ENCODE measurements around the gene KCNK7. TPM values are rescaled to one million over a fixed set of nuclear protein-coding genes. Genes with fewer than 3 reads are reported as not detected.

KCNK7 gene
- total RNA-seq, 2 experiments from 2014 or later = 0.27 to 0.37 TPM

GRCh38 chr11:65576867-65577755 lies 18.5 kb downstream of the KCNK7 start:
- intact Hi-C loops (cut with DNase I, micrococcal nuclease) = loop anchor here in 1 of 2 experiments (5.0 kb wide), 1 partner anchor 85 kb away; the partner anchor contains the start of gene RELA
- Mint-ChIP-seq H3K9me3 (ENCODE audit: low read depth) (no peaks in the 10 kb centered on the region), H3K4me1 (peaks cover 37% of the 10 kb centered on the region), H3K4me3 (peak overlapping the region; percentile 90), H3K27me3 (no peaks in the 10 kb centered on the region), H3K27ac (peak overlapping the region; percentile 77), H3K36me3 (ENCODE audit: low read depth) (peaks cover 46% of the 10 kb centered on the region)
- POLR2A ChIA-PET = interaction anchor here (0.5 to 1.0 kb wide), 4 partner anchors 11 to 86 kb away, joined by 3 read pairs; partner anchors contain the start of gene RELA
- DNase-seq (peak; percentile 73), ATAC-seq (peak; percentile 21)
- CTCF ChIA-PET = interaction anchor here (0.6 to 3.6 kb wide), 7 partner anchors 10 to 215 kb away, joined by 3 to 56 read pairs (median 5); no protein-coding TSS in a partner anchor

GRCh38 chr11:65576232-65576866 lies 19.3 kb downstream of the KCNK7 start:
- Mint-ChIP-seq H3K4me3 (peak overlapping the region; percentile 90), H3K27ac (peak overlapping the region; percentile 77), H3K9me3 (ENCODE audit: low read depth) (no peaks in the 10 kb centered on the region), H3K4me1 (peaks cover 44% of the 10 kb centered on the region), H3K36me3 (ENCODE audit: low read depth) (peaks cover 46% of the 10 kb centered on the region), H3K27me3 (no peaks in the 10 kb centered on the region)
- no peak for ATAC-seq
- intact Hi-C loops (cut with DNase I, micrococcal nuclease) = loop anchor here in 1 of 2 experiments (5.0 kb wide), 1 partner anchor 86 kb away; the partner anchor contains the start of gene RELA
- peak; percentile 54 for DNase-seq
- POLR2A ChIA-PET = interaction anchor here (0.5 to 1.4 kb wide), 3 partner anchors 27 to 154 kb away, joined by 3 to 5 read pairs (median 5); partner anchors contain the start of genes NEAT1 and RELA
- CTCF ChIA-PET = interaction anchor here (0.6 to 3.6 kb wide), 9 partner anchors 11 to 245 kb away, joined by 3 to 56 read pairs (median 4); no protein-coding TSS in a partner anchor

GRCh38 chr11:65575568-65576231 lies 19.9 kb downstream of the KCNK7 start, which contains the start of gene EHBP1L1:
TSS of gene EHBP1L1 (plus strand) at chr11:65576053. CDS start at chr11:65576303, 250 bp downstream.
- CTCF ChIA-PET = interaction anchor here (0.6 to 3.6 kb wide), 13 partner anchors 10 to 313 kb away, joined by 3 to 56 read pairs (median 4); partner anchors contain the start of gene FIBP
- peaks cover 49% of the 10 kb centered on the region for H3K4me1 Mint-ChIP-seq

GRCh38 chr11:65574811-65575567 lies 20.6 kb downstream of the KCNK7 start:
- Mint-ChIP-seq H3K4me1 (peaks cover 49% of the 10 kb centered on the region), H3K4me3 (peak overlapping the region; percentile 90), H3K36me3 (ENCODE audit: low read depth) (peaks cover 42% of the 10 kb centered on the region), H3K27ac (peak overlapping the region; percentile 95), H3K27me3 (no peaks in the 10 kb centered on the region), H3K9me3 (ENCODE audit: low read depth) (no peaks in the 10 kb centered on the region)
- ChIA-PET CTCF (interaction anchor here (1.0 to 3.6 kb wide), 8 partner anchors 9 to 314 kb away, joined by 3 to 56 read pairs (median 4); partner anchors contain the start of gene FIBP), POLR2A (interaction anchor here (1.0 to 1.5 kb wide), 4 partner anchors 40 to 153 kb away, joined by 3 to 7 read pairs (median 5); partner anchors contain the start of genes MALAT1, NEAT1 and PCNX3)
- no peak for DNase-seq
- peak; percentile 3 for ATAC-seq
- intact Hi-C loops (cut with DNase I, micrococcal nuclease) = loop anchor here (1.0 to 5.0 kb wide), 28 partner anchors 13 to 798 kb away; partner anchors contain the start of genes ATG2A (in 1 of the 2), BANF1 (in 1 of the 2), C11orf68 (in 1 of the 2) and CCDC85B (in 1 of the 2)

More at GRCh38 chr11:65575568-65576231, 19.9 kb downstream of the KCNK7 start, which contains the start of gene EHBP1L1:
- Mint-ChIP-seq H3K27me3 (no peaks in the 10 kb centered on the region), H3K9me3 (ENCODE audit: low read depth) (no peaks in the 10 kb centered on the region), H3K27ac (peak within 1 kb of the TSS; percentile 95), H3K4me3 (peak within 1 kb of the TSS; percentile 90), H3K36me3 (ENCODE audit: low read depth) (peaks cover 43% of the 10 kb centered on the region)
- POLR2A ChIA-PET = interaction anchor here (0.5 to 1.5 kb wide), 5 partner anchors 26 to 153 kb away, joined by 3 to 7 read pairs (median 5); partner anchors contain the start of genes MALAT1, NEAT1 and PCNX3
- DNase-seq = peak; percentile 85
- peak; percentile 28 for ATAC-seq
- intact Hi-C loops (cut with DNase I, micrococcal nuclease) = loop anchor here (1.0 to 5.0 kb wide), 10 partner anchors 13 to 713 kb away; partner anchors contain the start of genes C11orf68 (in 1 of the 2), CCDC85B (in 1 of the 2), DRAP1 (in 1 of the 2) and MAP3K11 (in 1 of the 2)

- peaks cover 35% of the 10 kb centered on the region for H3K36me3 Mint-ChIP-seq (ENCODE audit: low read depth)
- peaks cover 49% of the 10 kb centered on the region for H3K4me1 Mint-ChIP-seq
- H3K9me3 Mint-ChIP-seq (ENCODE audit: low read depth) = no peaks in the 10 kb centered on the region
- ATAC-seq = peak; percentile 34
- H3K4me3 Mint-ChIP-seq = peak overlapping the region; percentile 90
- POLR2A ChIA-PET = interaction anchor here (1.5 kb wide), 1 partner anchor 41 kb away, joined by 5 read pairs; the partner anchor contains the start of gene PCNX3
- intact Hi-C loops (cut with DNase I, micrococcal nuclease) = loop anchor here (1.0 to 5.0 kb wide), 26 partner anchors 14 to 797 kb away; partner anchors contain the start of genes ATG2A (in 1 of the 2), BANF1 (in 1 of the 2), C11orf68 (in 1 of the 2) and CCDC85B (in 1 of the 2)
- H3K27me3 Mint-ChIP-seq = no peaks in the 10 kb centered on the region
- peak; percentile 96 for DNase-seq
- CTCF ChIA-PET = interaction anchor here (0.6 to 4.6 kb wide), 8 partner anchors 8 to 315 kb away, joined by 3 to 56 read pairs (median 4); partner anchors contain the start of gene FIBP
- H3K27ac Mint-ChIP-seq = peak overlapping the region; percentile 95
Observed at GRCh38 chr11:65574109-65574810, 21.3 kb downstream of the KCNK7 start.

GRCh38 chr11:65573391-65574079 lies 22.1 kb downstream of the KCNK7 start:
- H3K36me3 Mint-ChIP-seq (ENCODE audit: low read depth) = peaks cover 37% of the 10 kb centered on the region
- no peaks in the 10 kb centered on the region for H3K27me3 Mint-ChIP-seq
- DNase-seq (peak; percentile 55), ATAC-seq (no peak)
- CTCF ChIA-PET = interaction anchor here (0.6 to 4.6 kb wide), 12 partner anchors 9 to 696 kb away, joined by 3 to 42 read pairs (median 4); partner anchors contain the start of gene PCNX3
- intact Hi-C loops (cut with DNase I, micrococcal nuclease) = loop anchor here (1.0 to 5.0 kb wide), 26 partner anchors 15 to 796 kb away; partner anchors contain the start of genes ATG2A (in 1 of the 2), BANF1 (in 1 of the 2), C11orf68 (in 1 of the 2) and CCDC85B (in 1 of the 2)
- POLR2A ChIA-PET = interaction anchor here (1.5 to 1.8 kb wide), 2 partner anchors 33 to 74 kb away, joined by 6 to 9 read pairs; partner anchors contain the start of gene MALAT1
- no peaks in the 10 kb centered on the region for H3K9me3 Mint-ChIP-seq (ENCODE audit: low read depth)
- peak overlapping the region; percentile 83 for H3K27ac Mint-ChIP-seq
- H3K4me3 Mint-ChIP-seq = peak overlapping the region; percentile 90
- H3K4me1 Mint-ChIP-seq = peaks cover 52% of the 10 kb centered on the region

GRCh38 chr11:65572356-65573051 lies 23.1 kb downstream of the KCNK7 start, which contains the start of gene FAM89B:
TSS of gene FAM89B (plus strand) at chr11:65572538. CDS start at chr11:65572670, 132 bp downstream.
- POLR2A ChIA-PET = interaction anchor here (0.7 to 1.9 kb wide), 8 partner anchors 15 to 762 kb away, joined by 3 to 9 read pairs (median 3); partner anchors contain the start of gene MALAT1
- H3K4me3 Mint-ChIP-seq = peak within 1 kb of the TSS; percentile 97
- intact Hi-C loops (cut with DNase I, micrococcal nuclease) = loop anchor here (1.0 to 5.0 kb wide), 8 partner anchors 140 to 795 kb away; partner anchors contain the start of genes ATG2A (in 1 of the 2), CFL1 (in 1 of the 2), EHD1 (in 1 of the 2) and KAT5 (in 1 of the 2)
- H3K9me3 Mint-ChIP-seq (ENCODE audit: low read depth) = no peaks in the 10 kb centered on the region
- CTCF ChIA-PET = interaction anchor here (0.5 to 4.6 kb wide), 14 partner anchors 10 to 1327 kb away, joined by 3 to 42 read pairs (median 4); partner anchors contain the start of gene PCNX3
- ATAC-seq (peak; percentile 7), DNase-seq (peak; percentile 94)
- H3K27me3 Mint-ChIP-seq = no peaks in the 10 kb centered on the region
- H3K27ac Mint-ChIP-seq = peak within 1 kb of the TSS; percentile 89
- peaks cover 48% of the 10 kb centered on the region for H3K4me1 Mint-ChIP-seq
- peaks cover 37% of the 10 kb centered on the region for H3K36me3 Mint-ChIP-seq (ENCODE audit: low read depth)

Data from activated CD4-positive, alpha-beta T cell treated with anti-CD3 and anti-CD28 coated beads for 36 hours (primary cell).